DOHH2 (cell line): ENCODE data around the gene PEX14.

Source experiments
- H3F3A ChIP-seq: fragments of 200-600 bp; sonication (generic), shearing (Covaris generic); 2 replicates; pipeline ENCODE4 v1.6.0; 2016; ENCODE audit warnings: antibody characterized with exemption, mild to moderate bottlenecking; ENCODE audit not compliant: control insufficient read depth, insufficient read depth
- H3K27ac ChIP-seq: fragments of 200-600 bp; sonication (generic); 2 replicates; pipeline ENCODE4 v1.5.1; 2014; ENCODE audit warnings: low read depth, mild to moderate bottlenecking, low read length, moderate library complexity
- H3K27me3 ChIP-seq: fragments of 200-600 bp; sonication (generic); 2 replicates; pipeline ENCODE4 v1.6.1; 2014; ENCODE audit warnings: mild to moderate bottlenecking, low read length, mixed read lengths; ENCODE audit not compliant: control insufficient read depth
- H3K36me3 ChIP-seq: fragments of 200-600 bp; sonication (generic); 2 replicates; pipeline ENCODE4 v1.6.1; 2014; ENCODE audit warnings: mild to moderate bottlenecking, low read length, moderate library complexity, mixed read lengths; ENCODE audit not compliant: control insufficient read depth
- H3K4me1 ChIP-seq: fragments of 200-600 bp; sonication (generic); 2 replicates; pipeline ENCODE4 v1.6.1; 2014; ENCODE audit warnings: mild to moderate bottlenecking, low read length, mixed read lengths; ENCODE audit not compliant: control insufficient read depth
- H3K4me2 ChIP-seq: fragments of 200-600 bp; sonication (generic); 2 replicates; pipeline ENCODE4 v1.6.0; 2014; ENCODE audit warnings: mild to moderate bottlenecking, low read length, moderate library complexity
- H3K4me3 ChIP-seq: fragments of 200-600 bp; sonication (generic); 2 replicates; pipeline ENCODE4 v1.5.1; 2014; ENCODE audit warnings: mild to moderate bottlenecking, low read length, mixed read lengths
- H3K79me2 ChIP-seq: fragments of 200-600 bp; sonication (generic); 2 replicates; pipeline ENCODE4 v1.6.1; 2014; ENCODE audit warnings: mild to moderate bottlenecking, low read length, mixed read lengths; ENCODE audit not compliant: control insufficient read depth
- H3K9me2 ChIP-seq: fragments of 200-600 bp; sonication (generic); replicated peaks from 2 replicates; pipeline ENCODE4 v1.6.1; 2014; ENCODE audit warnings: mild to moderate bottlenecking, low read length, mixed read lengths; ENCODE audit not compliant: control insufficient read depth
- H3K9me3 ChIP-seq: fragments of 200-600 bp; sonication (generic); 2 replicates; pipeline ENCODE4 v1.6.1; 2014; ENCODE audit warnings: antibody characterized with exemption, low read length, mixed read lengths; ENCODE audit not compliant: control insufficient read depth, insufficient read depth
- H4K20me1 ChIP-seq: fragments of 200-600 bp; sonication (generic); 2 replicates; pipeline ENCODE4 v1.6.0; 2014; ENCODE audit warnings: low read depth, mild to moderate bottlenecking, antibody characterized with exemption, low read length, moderate library complexity; ENCODE audit not compliant: control insufficient read depth, insufficient read depth
- EZH2phosphoT487 ChIP-seq: fragments of 200-600 bp; sonication (generic); IDR thresholded peaks from 2 replicates; pipeline ENCODE4 v1.6.1; 2017; ENCODE audit warnings: borderline replicate concordance, mild to moderate bottlenecking, antibody characterized with exemption, low read length, moderate library complexity, mixed read lengths
- TF ChIP-seq, protein P1 (sequence below): fragments of 200-600 bp; sonication (generic); IDR thresholded peaks from one replicate; pipeline ENCODE4 v1.5.1; 2014; ENCODE audit warnings: antibody characterized with exemption, mild to moderate bottlenecking, low read depth, low read length; ENCODE audit not compliant: poor library complexity, severe bottlenecking

PEX14 gene

DNA sequence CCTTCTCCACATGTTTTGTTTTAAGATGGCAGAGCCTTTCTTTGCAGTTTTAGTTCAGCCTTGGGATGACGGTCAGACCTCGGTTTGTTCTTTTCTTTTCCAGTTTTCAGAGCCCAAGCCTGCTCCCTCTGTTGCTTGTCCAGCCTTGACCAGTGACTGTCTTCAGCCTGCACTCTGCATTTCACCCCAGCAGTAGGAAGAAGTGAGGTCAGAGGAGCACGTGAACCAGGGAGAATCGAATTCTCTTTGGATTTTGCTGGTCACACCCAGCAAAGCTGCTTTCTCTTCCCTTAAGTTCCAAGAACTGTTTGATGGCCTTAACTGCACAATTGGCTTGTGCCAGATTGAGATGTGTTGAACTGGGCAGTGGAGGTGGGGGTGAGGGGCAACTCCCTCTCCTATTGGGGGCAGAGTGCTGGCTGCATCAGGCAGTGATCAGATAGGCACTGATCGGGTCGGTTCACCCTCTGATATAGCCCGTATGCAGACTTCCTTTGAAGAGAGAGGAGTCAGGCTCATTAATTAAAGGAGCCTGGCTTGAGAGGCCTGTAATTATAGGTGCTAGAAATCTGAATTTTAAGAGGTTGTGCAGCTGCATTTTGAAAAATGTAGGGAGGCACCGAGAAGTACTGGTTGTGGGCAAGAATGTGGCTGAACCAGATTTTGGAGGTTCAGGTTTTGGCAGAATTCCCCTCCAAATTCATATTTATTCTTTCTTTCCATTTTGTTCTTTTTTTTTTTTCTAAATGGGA is 42.4 kb downstream of the PEX14 start:
- Histone ChIP-seq H3K9me3 (no peaks in the 10 kb centered on the region), H3K4me2 (no peak overlapping the region), H3K4me1 (peaks cover 6% of the 10 kb centered on the region), H3K4me3 (no peak overlapping the region), H3K27ac (no peak overlapping the region), H3K27me3 (no peaks in the 10 kb centered on the region), H3K9me2 (no peaks in the 10 kb centered on the region), H3K36me3 (no peaks in the 10 kb centered on the region), H3K79me2 (peaks cover 50% of the 10 kb centered on the region), H3F3A (no peaks in the 10 kb centered on the region), H4K20me1 (0 out of 2 replicates have a peak, but pooled peaks cover 11% of the 10 kb centered on the region)
- TF ChIP-seq, protein P1, sequence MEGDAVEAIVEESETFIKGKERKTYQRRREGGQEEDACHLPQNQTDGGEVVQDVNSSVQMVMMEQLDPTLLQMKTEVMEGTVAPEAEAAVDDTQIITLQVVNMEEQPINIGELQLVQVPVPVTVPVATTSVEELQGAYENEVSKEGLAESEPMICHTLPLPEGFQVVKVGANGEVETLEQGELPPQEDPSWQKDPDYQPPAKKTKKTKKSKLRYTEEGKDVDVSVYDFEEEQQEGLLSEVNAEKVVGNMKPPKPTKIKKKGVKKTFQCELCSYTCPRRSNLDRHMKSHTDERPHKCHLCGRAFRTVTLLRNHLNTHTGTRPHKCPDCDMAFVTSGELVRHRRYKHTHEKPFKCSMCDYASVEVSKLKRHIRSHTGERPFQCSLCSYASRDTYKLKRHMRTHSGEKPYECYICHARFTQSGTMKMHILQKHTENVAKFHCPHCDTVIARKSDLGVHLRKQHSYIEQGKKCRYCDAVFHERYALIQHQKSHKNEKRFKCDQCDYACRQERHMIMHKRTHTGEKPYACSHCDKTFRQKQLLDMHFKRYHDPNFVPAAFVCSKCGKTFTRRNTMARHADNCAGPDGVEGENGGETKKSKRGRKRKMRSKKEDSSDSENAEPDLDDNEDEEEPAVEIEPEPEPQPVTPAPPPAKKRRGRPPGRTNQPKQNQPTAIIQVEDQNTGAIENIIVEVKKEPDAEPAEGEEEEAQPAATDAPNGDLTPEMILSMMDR, result no peak
- no peak for TF ChIP-seq EZH2phosphoT487

DNA sequence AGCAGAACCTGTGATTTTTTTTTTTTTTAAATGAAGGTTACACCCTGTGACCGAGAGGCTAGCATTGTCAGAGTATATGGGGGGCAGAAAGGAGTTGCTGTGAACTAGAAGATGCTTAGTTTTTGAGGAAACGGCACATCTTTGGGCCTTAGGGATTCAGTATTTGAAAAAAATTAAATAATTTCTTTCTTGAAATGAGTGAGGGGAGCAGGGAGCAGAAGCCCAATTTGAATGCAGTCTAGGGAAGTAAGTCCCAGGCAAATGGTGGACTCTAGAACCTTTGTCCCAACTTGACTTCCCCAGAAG is 42.9 kb downstream of the PEX14 start:
- H3K9me2 ChIP-seq, result no peaks in the 10 kb centered on the region
- H3K27me3 ChIP-seq, result no peaks in the 10 kb centered on the region
- H3K4me1 ChIP-seq, result peaks cover 6% of the 10 kb centered on the region
- H3K4me3 ChIP-seq, result no peak overlapping the region
- no peaks in the 10 kb centered on the region for H3K36me3 ChIP-seq
- H3K4me2 ChIP-seq, result no peak overlapping the region
- no peaks in the 10 kb centered on the region for H3K9me3 ChIP-seq
- H3K79me2 ChIP-seq, result peaks cover 48% of the 10 kb centered on the region
- no peak overlapping the region for H3K27ac ChIP-seq
- H3F3A ChIP-seq, result no peaks in the 10 kb centered on the region
- no peak for TF ChIP-seq EZH2phosphoT487
- TF ChIP-seq, protein P1, result no peak
- H4K20me1 ChIP-seq, result 0 out of 2 replicates have a peak, but pooled peaks cover 11% of the 10 kb centered on the region

DNA sequence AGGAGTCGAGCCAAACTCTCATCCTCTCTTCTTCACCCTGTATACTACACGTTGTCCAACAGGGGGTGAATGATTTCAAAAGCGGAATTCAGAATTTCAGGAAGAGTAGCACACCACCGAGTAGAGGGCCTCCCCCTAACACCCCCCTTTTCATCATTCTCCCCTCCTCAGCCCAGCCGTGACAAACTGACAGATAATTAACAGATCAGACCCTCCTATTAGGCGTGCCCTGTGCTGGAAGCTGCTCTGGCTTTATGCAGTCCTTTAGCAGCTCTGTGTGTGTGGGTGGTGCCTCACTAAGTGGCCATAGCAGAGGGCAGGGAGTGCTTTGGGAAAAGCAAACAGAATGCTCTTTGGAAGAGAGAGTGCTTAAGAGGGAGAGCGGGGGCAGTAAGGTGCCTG is 44.3 kb downstream of the PEX14 start:
- Histone ChIP-seq H3K36me3 (no peaks in the 10 kb centered on the region), H3K79me2 (peaks cover 43% of the 10 kb centered on the region), H3F3A (no peaks in the 10 kb centered on the region), H3K27me3 (no peaks in the 10 kb centered on the region), H3K4me1 (peaks cover 6% of the 10 kb centered on the region), H3K4me3 (no peak overlapping the region), H3K27ac (no peak overlapping the region), H4K20me1 (0 out of 2 replicates have a peak, but pooled peaks cover 11% of the 10 kb centered on the region), H3K9me2 (no peaks in the 10 kb centered on the region), H3K4me2 (no peak overlapping the region), H3K9me3 (no peaks in the 10 kb centered on the region)
- no peak for TF ChIP-seq EZH2phosphoT487
- TF ChIP-seq, protein P1, result no peak
